Heart right ventricle (tissue), 16 donors: Measurements from ENCODE around the gene MBNL1. TPM values are rescaled to one million over a fixed set of nuclear protein-coding genes. Genes with fewer than 3 reads are reported as not detected.
A peak's percentile ranks its signal among the peaks of the same experiment; 100 is the strongest.

Experiments used
- ATAC-seq, 8 donors: fragments of 200-7000 bp; cut with Tn5 transposase; one replicate each; pipeline ENCODE4 v1.9.1; 2020; ENCODE audit warnings: mild to moderate bottlenecking in 8 of 8, moderate library complexity in 8 of 8, moderate number of reproducible peaks in 1 of 8
- DNase-seq, 2 donors: peaks; one replicate each; pipeline ENCODE4 v3.0.0-alpha.2; 2020
- H3K27ac ChIP-seq, 10 donors: fragments of 200-600 bp; sonication (generic) in 2 of 10; one replicate each; pipeline versions ENCODE4 v1.5.0 to v1.8.0; 2020 to 2022; ENCODE audit warnings: mild to moderate bottlenecking in 3 of 10
- H3K27me3 ChIP-seq, 7 donors: fragments of 200-600 bp; one replicate each; pipeline ENCODE4 v1.8.0; 2021 to 2022; ENCODE audit warnings: mild to moderate bottlenecking in 2 of 7
- H3K36me3 ChIP-seq, 9 donors: fragments of 200-600 bp; sonication (generic) in 1 of 9; one replicate each; pipeline versions ENCODE4 v1.5.0 to v1.8.0; 2020 to 2022; ENCODE audit warnings: mild to moderate bottlenecking in 2 of 9
- H3K4me1 ChIP-seq, 9 donors: fragments of 200-600 bp; sonication (generic) in 1 of 9; one replicate each; pipeline versions ENCODE4 v1.5.0 to v1.8.0; 2020 to 2022; ENCODE audit warnings: mild to moderate bottlenecking in 4 of 9
- H3K4me3 ChIP-seq, 10 donors: fragments of 200-600 bp; sonication (generic) in 2 of 10; one replicate each; pipeline versions ENCODE4 v1.5.0 to v1.8.0; 2020 to 2022; ENCODE audit warnings: mild to moderate bottlenecking in 7 of 10, moderate library complexity in 2 of 10
- H3K9me3 ChIP-seq, 11 donors: fragments of 200-600 bp in 10 of 11; sonication (generic) in 2 of 11; one replicate each; pipeline versions ENCODE4 v1.5.0 to v1.8.0; 2013 to 2022; ENCODE audit warnings: mild to moderate bottlenecking in 2 of 11, control low read depth in 1 of 11, moderate library complexity in 1 of 11
- CTCF ChIP-seq, 9 donors: fragments of 200-600 bp; sonication (generic) in 2 of 9; IDR thresholded peaks; one replicate each; pipeline versions ENCODE4 v1.5.0 to v1.8.0; 2021 to 2022; ENCODE audit warnings: antibody characterized with exemption in 9 of 9, mild to moderate bottlenecking in 5 of 9, moderate library complexity in 1 of 9
- WGBS, 2 donors: extraction: QIAGEN DNeasy Blood & Tissue Kit; methylation state at CpG; one replicate each; pipeline ENCODE4 v1.1.7; 2013; ENCODE audit warnings: inconsistent platforms in 1 of 2; 5-methylcytosine and 5-hydroxymethylcytosine counted together
- intact Hi-C, 10 donors: fragments of 100-400 bp; cut with DNase I; formaldehyde crosslinking; loops; one replicate each; pipeline versions ENCODE4 v1.11.1 to v1.14.2; 2022
- polyA plus RNA-seq, 2 donors: library from polyadenylated mRNA; stranded (reverse); fragments of 200-250 nt; gene quantifications; one replicate each; pipeline ENCODE4 v1.2.3, GENCODE V29; 2013
- total RNA-seq, 10 donors: library from RNA; stranded (reverse); fragmentation: NEBNext Ultra II Directional in 3 of 10; extraction: Animal tissue kit (Norgen Biotek cat#: 25700) in 3 of 10; gene quantifications; one replicate each; pipeline versions ENCODE4 v1.2.1 to v1.2.4, GENCODE V29; 2021 to 2023
- donor health status: Arrhythmogenic right ventricular cardiomyopathy.
- donor health status: ischemic (EF 13 %, LVEDD 7.1; RV severe dilation, severe dysfunction).
- donor health status: healthy with polysubstance abuse.
- donor health status: DM: no; HTN: yes; CAD: no.
- donor health status: DM: no; HTN: no; CAD: no.
- donor health status: ischemic (EF 25% LVEDD 6.9; RV normal size, moderate dysfunction).
- donor health status: ischemic (EF 25% LVEDD 5.7; RV mildly dilated, moderate dysfunction).
- donor health status: healthy.
- donor health status: DM: yes; HTN: yes; CAD: no.
- donor health status: Ischemic cardiomyopathy.
- donor health status: ischemic (EF 35%, LVEDD 5.7; RV mildly dilated, moderate dysfunction).
- donor health status: nonischemic (EF 11% LVEDD 7.7; RV severe dilation, severe dysfunction).
- donor health status: DM: yes; HTN: yes; CAD: no.
- donor health status: PGD.
- donor health status: ischemic (EF 29% LVEDD 5.4; RV normal size, mild dysfunction).
- donor health status: nonischemic (EF 23%, LVEDD 6.1; RV moderate dilation, normal function).

Gene MBNL1
- total and polyA plus RNA-seq, 12 donors: 33.1 to 236 (median 189) TPM

DNA sequence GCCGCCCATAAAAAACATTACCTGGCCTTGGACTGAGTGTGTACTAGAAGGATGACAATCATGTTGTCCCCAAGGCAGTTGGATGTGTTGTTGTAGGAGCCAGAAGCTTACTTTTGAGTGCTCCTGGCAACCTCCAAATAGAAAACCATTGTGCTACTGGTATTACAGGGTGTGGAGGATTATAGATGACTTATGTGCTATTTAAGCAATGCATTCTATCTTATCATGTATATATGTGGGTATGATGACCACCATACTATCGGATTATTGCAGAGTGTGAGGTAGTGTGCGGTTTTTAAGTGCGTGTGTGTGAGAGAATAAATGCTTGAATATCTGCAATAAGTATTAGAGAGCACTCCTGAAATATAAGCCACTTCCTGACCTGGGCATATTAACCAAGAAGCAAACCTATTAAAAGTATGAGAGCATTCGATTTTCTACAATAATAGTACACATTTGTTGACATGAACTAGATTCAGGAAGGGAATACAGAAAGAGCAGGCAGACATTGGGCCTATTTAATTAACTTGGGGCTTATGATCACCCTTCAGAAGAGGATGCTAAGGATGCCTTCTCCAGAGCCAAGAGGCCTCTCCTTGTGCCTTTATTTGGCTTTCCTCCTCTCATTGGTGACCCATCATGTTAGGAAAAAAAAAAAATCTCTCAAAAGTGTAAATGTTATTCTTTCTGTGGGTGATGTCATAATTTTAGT is 11.7 kb upstream of the MBNL1 start:
- no peak for TF ChIP-seq CTCF (IDR thresholded peaks at IDR 0.05)
- no peak for DNase-seq
- ATAC-seq: no peak
- peak overlapping the region in 1 of 10 donors; percentile 76 for H3K27ac ChIP-seq
- 92 to 93% methylated on average over 5 of the region's 5 CpGs for WGBS, 2 donors
- H3K36me3 ChIP-seq: no peaks in the 10 kb centered on the region
- H3K27me3 ChIP-seq: no peaks in the 10 kb centered on the region
- peaks cover 0 to 81% (median 16%) of the 10 kb centered on the region in 9 donors for H3K4me1 ChIP-seq
- no peak overlapping the region for H3K4me3 ChIP-seq
- H3K9me3 ChIP-seq: no peaks in the 10 kb centered on the region
- intact Hi-C loops: no loop called here

- no peaks in the 10 kb centered on the region for H3K9me3 ChIP-seq
- intact Hi-C loops: no loop called here
- H3K27ac ChIP-seq: peak overlapping the region in 1 of 10 donors; percentile 76
- ATAC-seq (peak in 3 of 8 donors; percentile 16 to 35 (median 32)), DNase-seq (no peak)
- H3K4me1 ChIP-seq: peaks cover 0 to 78% (median 16%) of the 10 kb centered on the region in 9 donors
- 74 to 83% methylated on average over 5 of the region's 5 CpGs for WGBS, 2 donors
- H3K27me3 ChIP-seq: no peaks in the 10 kb centered on the region
- TF ChIP-seq CTCF (IDR thresholded peaks at IDR 0.05): no peak
- H3K36me3 ChIP-seq: no peaks in the 10 kb centered on the region
- H3K4me3 ChIP-seq: no peak overlapping the region
Measured at GRCh38 chr3:152257563-152258035, 11.1 kb upstream of the MBNL1 start.

- Histone ChIP-seq H3K9me3 (no peaks in the 10 kb centered on the region), H3K27me3 (no peaks in the 10 kb centered on the region), H3K4me3 (no peak overlapping the region), H3K27ac (peak overlapping the region in 4 of 10 donors; percentile 3 to 76 (median 20)), H3K36me3 (no peaks in the 10 kb centered on the region), H3K4me1 (peaks cover 0 to 67% (median 16%) of the 10 kb centered on the region in 9 donors)
- peak; percentile 68 to 99 (median 85) for ATAC-seq
- intact Hi-C loops: no loop called here
- 51 to 60% methylated on average over 7 of the region's 7 CpGs for WGBS, 2 donors
- no peak for TF ChIP-seq CTCF (IDR thresholded peaks at IDR 0.05)
- peak; percentile 32 to 37 for DNase-seq
Measured at GRCh38 chr3:152258448-152259393, 10.0 kb upstream of the MBNL1 start.

- no peaks in the 10 kb centered on the region for H3K36me3 ChIP-seq
- no peak overlapping the region for H3K4me3 ChIP-seq
- H3K27ac ChIP-seq: no peak overlapping the region
- 60 to 69% methylated on average over 2 of the region's 2 CpGs for WGBS, 2 donors
- H3K27me3 ChIP-seq: no peaks in the 10 kb centered on the region
- no peak for TF ChIP-seq CTCF (IDR thresholded peaks at IDR 0.05)
- ATAC-seq (no peak), DNase-seq (no peak)
- no peaks in the 10 kb centered on the region for H3K9me3 ChIP-seq
- intact Hi-C loops: no loop called here
- peaks cover 0 to 66% (median 17%) of the 10 kb centered on the region in 9 donors for H3K4me1 ChIP-seq
Measured at GRCh38 chr3:152259468-152259867, 9.3 kb upstream of the MBNL1 start.
